HCT116 (cell line): ENCODE measurements around the gene HACD1. TPM values are rescaled to one million over a fixed set of nuclear protein-coding genes. Genes with fewer than 3 reads are reported as not detected.

ENCODE experiments used
- ATAC-seq: fragments of 200-7000 bp; cut with Tn5 transposase; 2 replicates; pipeline ENCODE4 v1.9.1; 2020; ENCODE audit warnings: mild to moderate bottlenecking, moderate library complexity
- BruUV-seq: library from RNA; stranded (reverse); fragments of 400-500 nt; replicated peaks from 2 replicates; lab custom pipeline; 2021; lab: Mats Ljungman, UMichigan
- CTCF ChIA-PET: fragments of 300-600 bp; sonication (Branson Sonifier 250); formaldehyde crosslinking; loops from one replicate; lab custom pipeline; 2021; ENCODE audit warnings: antibody characterized with exemption; lab: Charles Lee
- POLR2A ChIA-PET: fragments of 300-600, 350-600 bp; sonication (Branson Sonifier 250); formaldehyde crosslinking; loops from one replicate; lab custom pipeline; 2021; ENCODE audit warnings: antibody characterized with exemption; lab: Charles Lee
- RAD21 ChIA-PET, 2 experiments: fragments of 300-600 bp; sonication (Branson Sonifier 250); formaldehyde crosslinking; loops; one replicate each; lab custom pipeline; 2023; ENCODE audit warnings: low total read pairs in 2 of 2; ENCODE audit not compliant: uncharacterized antibody in 2 of 2, unreplicated experiment in 2 of 2, low non-redundant PET in 1 of 2; lab: Charles Lee
- DNase-seq: peaks from one replicate; pipeline ENCODE4 v3.0.0-alpha.2; 2010; ENCODE audit warnings: low read depth, low spot score
- H2AFZ ChIP-seq: fragments of 200-600 bp; shearing (Covaris generic), sonication (generic); 2 replicates; pipeline ENCODE4 v1.6.1; 2017; ENCODE audit warnings: low read depth, mixed run types, mixed read lengths, antibody characterized with exemption, low read length; ENCODE audit not compliant: poor library complexity, severe bottlenecking
- H3K27ac ChIP-seq: 2 replicates; pipeline ENCODE4 v1.5.1; 2012; ENCODE audit warnings: low read depth, low read length
- H3K27me3 ChIP-seq: fragments of 200-600 bp; sonication (generic); 2 replicates; pipeline ENCODE4 v1.6.1; 2016; ENCODE audit warnings: mixed run types, low read length, mixed read lengths; ENCODE audit not compliant: insufficient read depth
- H3K36me3 ChIP-seq, 2 experiments: fragments of 200-500 bp in 1 of 2; fragments of 200-600 bp in 1 of 2; sonication (Bioruptor generic) in 1 of 2; sonication (generic) in 1 of 2; 2 replicates each; pipeline versions ENCODE4 v1.5.1 to v1.6.1; 2014 to 2016; ENCODE audit warnings: low read length in 2 of 2, inconsistent platforms in 1 of 2, mixed read lengths in 1 of 2, mixed run types in 1 of 2; ENCODE audit not compliant: insufficient read depth in 2 of 2, control insufficient read depth in 1 of 2
- H3K4me1 ChIP-seq, 2 experiments: fragments of 200-600 bp in 1 of 2; sonication (generic) in 1 of 2; 2 replicates each; pipeline versions ENCODE4 v1.5.1 to v1.6.1; 2012 to 2017; ENCODE audit warnings: low read length in 2 of 2, inconsistent platforms in 1 of 2, mild to moderate bottlenecking in 1 of 2, mixed read lengths in 1 of 2, mixed run types in 1 of 2, moderate library complexity in 1 of 2; ENCODE audit not compliant: insufficient read depth in 2 of 2, control insufficient read depth in 1 of 2
- H3K4me2 ChIP-seq: fragments of 200-600 bp; sonication (generic); 2 replicates; pipeline ENCODE4 v1.6.1; 2017; ENCODE audit warnings: mixed run types, low read length, mixed read lengths
- H3K4me3 ChIP-seq, 2 experiments: fragments of 200-600 bp in 1 of 2; sonication (generic) in 1 of 2; replicated peaks in 1 of 2; 2 replicates each; pipeline ENCODE4 v1.5.1; 2011 to 2016; ENCODE audit warnings: low read length in 2 of 2, control low read depth in 1 of 2, low read depth in 1 of 2, mild to moderate bottlenecking in 1 of 2, mixed read lengths in 1 of 2, mixed run types in 1 of 2
- H3K79me2 ChIP-seq: fragments of 200-600 bp; sonication (generic); 2 replicates; pipeline ENCODE4 v1.6.1; 2017; ENCODE audit warnings: mild to moderate bottlenecking, mixed run types, low read length, moderate library complexity, mixed read lengths; ENCODE audit not compliant: insufficient read depth
- H3K9ac ChIP-seq: fragments of 200-600 bp; sonication (generic); 2 replicates; pipeline ENCODE4 v1.6.1; 2016; ENCODE audit warnings: low read length, mixed read lengths
- H3K9me2 ChIP-seq: fragments of 200-600 bp; sonication (generic), shearing (Covaris generic); 2 replicates; pipeline ENCODE4 v1.6.1; 2017; ENCODE audit warnings: mixed run types, mild to moderate bottlenecking, moderate library complexity; ENCODE audit not compliant: insufficient read depth
- H3K9me3 ChIP-seq, 2 experiments: fragments of 200-500 bp in 1 of 2; fragments of 200-600 bp in 1 of 2; sonication (Bioruptor generic) in 1 of 2; sonication (generic) in 1 of 2; 2 replicates each; pipeline ENCODE4 v1.6.1; 2014 to 2017; ENCODE audit warnings: low read length in 2 of 2, mixed read lengths in 2 of 2, inconsistent platforms in 1 of 2, low read depth in 1 of 2, mild to moderate bottlenecking in 1 of 2, mixed run types in 1 of 2, moderate library complexity in 1 of 2; ENCODE audit not compliant: control insufficient read depth in 1 of 2, insufficient read depth in 1 of 2
- H4K20me1 ChIP-seq: fragments of 200-600 bp; sonication (generic), shearing (Covaris generic); 2 replicates; pipeline ENCODE4 v1.6.1; 2017; ENCODE audit warnings: mixed run types, mild to moderate bottlenecking, moderate library complexity; ENCODE audit not compliant: insufficient read depth
- CBX3 ChIP-seq: IDR thresholded peaks from 2 replicates; pipeline ENCODE4 v1.6.1; 2012; ENCODE audit warnings: low read depth
- CEBPB ChIP-seq: IDR thresholded peaks from 2 replicates; pipeline ENCODE4 v1.6.1; 2012; ENCODE audit warnings: low read depth
- EGR1 ChIP-seq: IDR thresholded peaks from 2 replicates; pipeline ENCODE4 v1.6.1; 2012; ENCODE audit warnings: low read depth
- ELF1 ChIP-seq: IDR thresholded peaks from 2 replicates; pipeline ENCODE4 v1.6.1; 2012; ENCODE audit warnings: low read depth, borderline replicate concordance
- EZH2 ChIP-seq: fragments of 200-600 bp; sonication (generic); IDR thresholded peaks from 2 replicates; pipeline ENCODE4 v1.6.1; 2017; ENCODE audit warnings: antibody characterized with exemption, mixed run types
- EZH2phosphoT487 ChIP-seq: fragments of 200-600 bp; IDR thresholded peaks from 2 replicates; pipeline ENCODE4 v1.6.1; 2018; ENCODE audit warnings: antibody characterized with exemption, borderline replicate concordance
- FOSL1 ChIP-seq: IDR thresholded peaks from 2 replicates; pipeline ENCODE4 v1.6.1; 2012; ENCODE audit warnings: low read depth
- JUND ChIP-seq: IDR thresholded peaks from 2 replicates; pipeline ENCODE4 v1.6.1; 2012
- RAD21 ChIP-seq: IDR thresholded peaks from 2 replicates; pipeline ENCODE4 v1.6.1; 2012; ENCODE audit warnings: low read depth, mild to moderate bottlenecking
- SP1 ChIP-seq: IDR thresholded peaks from 2 replicates; pipeline ENCODE4 v1.6.1; 2012; ENCODE audit warnings: low read depth
- SRF ChIP-seq: IDR thresholded peaks from 2 replicates; pipeline ENCODE4 v1.6.1; 2012; ENCODE audit warnings: low read depth
- TCF7L2 ChIP-seq: IDR thresholded peaks from 2 replicates; pipeline ENCODE4 v1.7.0; 2011; ENCODE audit warnings: borderline replicate concordance, inconsistent platforms; ENCODE audit not compliant: insufficient read depth, insufficient read length; ENCODE audit errors: extremely low read depth
- ZBTB33 ChIP-seq: IDR thresholded peaks from 2 replicates; pipeline ENCODE4 v1.6.1; 2011; ENCODE audit warnings: mild to moderate bottlenecking, low read length, moderate library complexity; ENCODE audit not compliant: insufficient replicate concordance; ENCODE audit errors: extremely low read depth
- ZFX ChIP-seq: fragments of 450-650 bp; IDR thresholded peaks from 2 replicates; pipeline ENCODE4 v1.6.1; 2017
- ZNF274 ChIP-seq: fragments of 200-500 bp; sonication (Bioruptor generic); IDR thresholded peaks from 2 replicates; pipeline ENCODE4 v1.6.1; 2014; ENCODE audit warnings: mild to moderate bottlenecking, low read depth, low read length, inconsistent platforms
- intact Hi-C: fragments of 100-400 bp; cut with micrococcal nuclease; formaldehyde crosslinking; loops from 2 replicates; pipeline ENCODE4 v1.10.0; 2022
- total RNA-seq: library from RNA; stranded (reverse); gene quantifications from one replicate; pipeline ENCODE4 v1.2.1, GENCODE V29; 2021; ENCODE audit not compliant: unreplicated experiment
- TF ChIP-seq, protein P1 (sequence below): IDR thresholded peaks from 2 replicates; pipeline ENCODE4 v1.6.1; 2012
- TF ChIP-seq, protein P2 (sequence below): IDR thresholded peaks from 2 replicates; pipeline ENCODE4 v1.6.1; 2012
- TF ChIP-seq, protein P3 (sequence below): IDR thresholded peaks from 2 replicates; pipeline ENCODE4 v1.6.1; 2012; ENCODE audit warnings: low read depth

The HACD1 gene
- total RNA-seq, 1 experiment from 2014 or later, result 21.6 TPM

- POLR2A ChIA-PET, result no interaction called here
Observed at GRCh38 chr10:17544465-17544864, 72.7 kb downstream of the HACD1 start.

More at GRCh38 chr10:17544465-17544864, 72.7 kb downstream of the HACD1 start:
- ATAC-seq (no peak), DNase-seq (no peak)
- Histone ChIP-seq H3K9ac (no peak overlapping the region), H3K27ac (no peak overlapping the region), H3K9me2 (no peaks in the 10 kb centered on the region), H3K79me2 (no peaks in the 10 kb centered on the region), H3K4me3 (no peak overlapping the region), H3K4me1 (no peaks in the 10 kb centered on the region), H2AFZ (no peak overlapping the region), H3K36me3 (no peaks in the 10 kb centered on the region), H4K20me1 (no peaks in the 10 kb centered on the region), H3K27me3 (no peaks in the 10 kb centered on the region), H3K4me2 (no peak overlapping the region), H3K9me3 (no peaks in the 10 kb centered on the region)
- no TSS peak for BruUV-seq
- intact Hi-C loops, result no loop called here
- ChIA-PET CTCF (no interaction called here), RAD21 (no interaction called here)
- no peak for TF ChIP-seq EZH2
- no peak for TF ChIP-seq TCF7L2
- no peak for TF ChIP-seq JUND
- no peak for TF ChIP-seq EZH2phosphoT487
- TF ChIP-seq CEBPB, result no peak
- TF ChIP-seq, protein P1, sequence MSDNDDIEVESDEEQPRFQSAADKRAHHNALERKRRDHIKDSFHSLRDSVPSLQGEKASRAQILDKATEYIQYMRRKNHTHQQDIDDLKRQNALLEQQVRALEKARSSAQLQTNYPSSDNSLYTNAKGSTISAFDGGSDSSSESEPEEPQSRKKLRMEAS, result no peak
- TF ChIP-seq ZNF274, result no peak
- no peak for TF ChIP-seq CBX3
- no peak for TF ChIP-seq ZBTB33
- TF ChIP-seq, protein P2, sequence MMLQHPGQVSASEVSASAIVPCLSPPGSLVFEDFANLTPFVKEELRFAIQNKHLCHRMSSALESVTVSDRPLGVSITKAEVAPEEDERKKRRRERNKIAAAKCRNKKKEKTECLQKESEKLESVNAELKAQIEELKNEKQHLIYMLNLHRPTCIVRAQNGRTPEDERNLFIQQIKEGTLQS, result no peak
- TF ChIP-seq SP1, result no peak
- no peak for TF ChIP-seq RAD21
- no peak for TF ChIP-seq EGR1
- TF ChIP-seq ELF1, result no peak
- no peak for TF ChIP-seq FOSL1
- TF ChIP-seq, protein P3, sequence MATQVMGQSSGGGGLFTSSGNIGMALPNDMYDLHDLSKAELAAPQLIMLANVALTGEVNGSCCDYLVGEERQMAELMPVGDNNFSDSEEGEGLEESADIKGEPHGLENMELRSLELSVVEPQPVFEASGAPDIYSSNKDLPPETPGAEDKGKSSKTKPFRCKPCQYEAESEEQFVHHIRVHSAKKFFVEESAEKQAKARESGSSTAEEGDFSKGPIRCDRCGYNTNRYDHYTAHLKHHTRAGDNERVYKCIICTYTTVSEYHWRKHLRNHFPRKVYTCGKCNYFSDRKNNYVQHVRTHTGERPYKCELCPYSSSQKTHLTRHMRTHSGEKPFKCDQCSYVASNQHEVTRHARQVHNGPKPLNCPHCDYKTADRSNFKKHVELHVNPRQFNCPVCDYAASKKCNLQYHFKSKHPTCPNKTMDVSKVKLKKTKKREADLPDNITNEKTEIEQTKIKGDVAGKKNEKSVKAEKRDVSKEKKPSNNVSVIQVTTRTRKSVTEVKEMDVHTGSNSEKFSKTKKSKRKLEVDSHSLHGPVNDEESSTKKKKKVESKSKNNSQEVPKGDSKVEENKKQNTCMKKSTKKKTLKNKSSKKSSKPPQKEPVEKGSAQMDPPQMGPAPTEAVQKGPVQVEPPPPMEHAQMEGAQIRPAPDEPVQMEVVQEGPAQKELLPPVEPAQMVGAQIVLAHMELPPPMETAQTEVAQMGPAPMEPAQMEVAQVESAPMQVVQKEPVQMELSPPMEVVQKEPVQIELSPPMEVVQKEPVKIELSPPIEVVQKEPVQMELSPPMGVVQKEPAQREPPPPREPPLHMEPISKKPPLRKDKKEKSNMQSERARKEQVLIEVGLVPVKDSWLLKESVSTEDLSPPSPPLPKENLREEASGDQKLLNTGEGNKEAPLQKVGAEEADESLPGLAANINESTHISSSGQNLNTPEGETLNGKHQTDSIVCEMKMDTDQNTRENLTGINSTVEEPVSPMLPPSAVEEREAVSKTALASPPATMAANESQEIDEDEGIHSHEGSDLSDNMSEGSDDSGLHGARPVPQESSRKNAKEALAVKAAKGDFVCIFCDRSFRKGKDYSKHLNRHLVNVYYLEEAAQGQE, result no peak
- TF ChIP-seq SRF, result no peak
- TF ChIP-seq ZFX, result no peak
